Thoracic aorta (tissue), 2 donors: ENCODE data around the gene LMX1A. TPM values are rescaled to one million over a fixed set of nuclear protein-coding genes. Genes with fewer than 3 reads are reported as not detected.

ENCODE experiments used
- ATAC-seq: fragments of 150-250 bp; one replicate; pipeline ENCODE4 v1.8.0; 2017; ENCODE audit warnings: low read depth; ENCODE audit not compliant: insufficient number of reproducible peaks, low FRiP score
- DNase-seq: peaks from one replicate; pipeline ENCODE4 v3.0.0-alpha.2; 2020; ENCODE audit warnings: low spot score
- H3K27ac ChIP-seq, 2 donors: fragments of 200-600 bp; sonication (generic); 1 replicate in 1 of 2; 2 replicates in 1 of 2; pipeline ENCODE4 v1.5.1; 2016; ENCODE audit warnings: mild to moderate bottlenecking in 2 of 2, moderate library complexity in 2 of 2
- H3K27me3 ChIP-seq: fragments of 200-600 bp; sonication (generic); replicated peaks from 2 replicates; pipeline ENCODE4 v1.6.0; 2016; ENCODE audit warnings: mild to moderate bottlenecking; ENCODE audit not compliant: insufficient read depth
- H3K36me3 ChIP-seq: fragments of 200-600 bp; sonication (generic); one replicate; pipeline ENCODE4 v1.5.1; 2016
- H3K4me1 ChIP-seq, 2 donors: fragments of 200-600 bp; sonication (generic); 1 replicate in 1 of 2; 2 replicates in 1 of 2; pipeline versions ENCODE4 v1.5.1 to v1.6.0; 2016; ENCODE audit warnings: low read depth in 2 of 2, mild to moderate bottlenecking in 1 of 2; ENCODE audit not compliant: control insufficient read depth in 1 of 2
- H3K4me3 ChIP-seq: fragments of 200-600 bp; sonication (generic); 2 replicates; pipeline ENCODE4 v1.5.1; 2016; ENCODE audit warnings: mild to moderate bottlenecking
- H3K9me3 ChIP-seq: fragments of 200-600 bp; sonication (generic); 2 replicates; pipeline ENCODE4 v1.5.1; 2016
- total RNA-seq, 2 donors: library from RNA; depleted of rRNA; stranded (reverse); fragments of >200 nt; gene quantifications; one replicate each; pipeline versions ENCODE4 v1.1.0 to v1.2.3, GENCODE V29; 2016
- TF ChIP-seq, protein P1 (sequence below): fragments of 200-600 bp; sonication (generic); IDR thresholded peaks from one replicate; pipeline ENCODE4 v1.5.1; 2019; ENCODE audit warnings: antibody characterized with exemption

LMX1A gene
- total RNA-seq, 2 donors from 2014 or later = 0.68 TPM; not detected in 1

DNA sequence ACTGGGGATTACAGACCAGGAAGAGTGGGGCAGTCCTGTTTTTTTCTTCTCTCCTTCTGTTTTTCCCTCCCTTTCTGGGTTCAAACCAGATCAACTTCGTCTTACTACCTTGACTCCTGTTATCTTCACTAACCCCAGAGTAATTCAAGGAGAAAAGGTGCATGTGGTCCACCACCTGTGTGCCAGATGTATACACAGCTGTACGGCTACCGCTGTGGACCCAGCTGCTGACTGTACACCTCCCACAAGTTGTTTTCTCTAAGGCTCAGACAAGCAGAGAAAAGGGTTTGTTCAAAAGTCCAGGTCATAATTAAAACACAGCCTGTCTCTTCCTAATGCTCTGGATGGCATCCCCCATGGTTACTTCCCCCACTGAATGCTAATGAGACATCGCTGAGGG is 102.1 kb downstream of the LMX1A start:
- no peak overlapping the region for H3K27ac ChIP-seq
- H3K4me3 ChIP-seq = no peak overlapping the region
- H3K9me3 ChIP-seq = no peaks in the 10 kb centered on the region
- no peaks in the 10 kb centered on the region for H3K36me3 ChIP-seq
- TF ChIP-seq, protein P1, sequence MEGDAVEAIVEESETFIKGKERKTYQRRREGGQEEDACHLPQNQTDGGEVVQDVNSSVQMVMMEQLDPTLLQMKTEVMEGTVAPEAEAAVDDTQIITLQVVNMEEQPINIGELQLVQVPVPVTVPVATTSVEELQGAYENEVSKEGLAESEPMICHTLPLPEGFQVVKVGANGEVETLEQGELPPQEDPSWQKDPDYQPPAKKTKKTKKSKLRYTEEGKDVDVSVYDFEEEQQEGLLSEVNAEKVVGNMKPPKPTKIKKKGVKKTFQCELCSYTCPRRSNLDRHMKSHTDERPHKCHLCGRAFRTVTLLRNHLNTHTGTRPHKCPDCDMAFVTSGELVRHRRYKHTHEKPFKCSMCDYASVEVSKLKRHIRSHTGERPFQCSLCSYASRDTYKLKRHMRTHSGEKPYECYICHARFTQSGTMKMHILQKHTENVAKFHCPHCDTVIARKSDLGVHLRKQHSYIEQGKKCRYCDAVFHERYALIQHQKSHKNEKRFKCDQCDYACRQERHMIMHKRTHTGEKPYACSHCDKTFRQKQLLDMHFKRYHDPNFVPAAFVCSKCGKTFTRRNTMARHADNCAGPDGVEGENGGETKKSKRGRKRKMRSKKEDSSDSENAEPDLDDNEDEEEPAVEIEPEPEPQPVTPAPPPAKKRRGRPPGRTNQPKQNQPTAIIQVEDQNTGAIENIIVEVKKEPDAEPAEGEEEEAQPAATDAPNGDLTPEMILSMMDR = no peak
- DNase-seq (no peak), ATAC-seq (no peak)
- H3K4me1 ChIP-seq = peaks cover 9 to 17% of the 10 kb centered on the region in 2 donors
- H3K27me3 ChIP-seq = no peaks in the 10 kb centered on the region

DNA sequence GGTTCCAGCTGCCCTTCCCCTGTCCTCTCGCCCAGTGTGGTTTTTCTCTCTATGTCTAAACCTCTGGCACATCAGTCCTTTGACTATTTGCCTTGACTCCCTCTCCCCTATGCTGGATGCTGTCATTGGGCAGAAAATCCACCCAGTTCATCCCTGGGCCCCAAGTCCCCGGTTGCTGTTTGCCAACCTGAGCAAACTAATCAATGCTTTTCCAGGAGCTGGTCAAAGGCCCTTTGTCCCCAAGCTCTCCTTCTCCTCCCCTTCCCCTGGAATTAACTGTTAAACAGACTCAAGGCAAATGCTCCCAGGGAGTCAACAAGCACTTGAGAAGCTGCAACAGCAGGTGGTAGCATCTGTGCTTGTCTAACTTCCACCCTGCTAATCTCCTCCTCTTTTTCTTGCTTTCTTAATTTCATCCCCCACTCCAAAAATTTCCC is 102.7 kb downstream of the LMX1A start:
- no peaks in the 10 kb centered on the region for H3K27me3 ChIP-seq

DNA sequence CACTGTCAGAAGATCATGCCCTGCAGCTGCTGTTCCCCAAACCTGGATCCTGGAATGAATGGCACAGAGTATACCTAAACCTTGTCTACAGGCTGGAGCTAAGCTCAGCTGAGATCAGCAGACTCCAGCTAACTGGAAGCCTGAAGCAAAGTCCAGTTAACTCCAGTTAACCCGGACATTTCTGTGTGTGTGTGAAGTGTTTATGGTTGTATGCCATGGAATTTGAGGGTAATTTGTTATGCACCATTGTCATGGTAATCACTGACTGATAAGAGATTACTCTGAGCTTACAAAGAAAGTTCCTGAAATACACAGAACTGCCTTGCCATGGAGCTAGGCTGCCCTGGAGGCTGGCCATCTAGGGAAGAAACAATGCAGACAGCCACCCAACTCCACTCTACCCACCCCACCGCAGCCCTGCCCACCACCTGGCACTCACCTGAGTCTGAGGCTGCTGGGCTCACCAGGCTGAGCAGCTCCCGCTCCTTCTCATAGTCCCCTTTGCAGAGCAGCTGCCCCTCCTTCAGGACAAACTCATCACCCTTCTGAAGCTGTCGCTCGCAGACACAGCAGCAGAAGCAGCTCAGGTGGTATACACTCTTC is 107.4 kb downstream of the LMX1A start:
- no peaks in the 10 kb centered on the region for H3K27me3 ChIP-seq
- H3K36me3 ChIP-seq = no peaks in the 10 kb centered on the region
- no peak overlapping the region for H3K4me3 ChIP-seq
- H3K9me3 ChIP-seq = no peaks in the 10 kb centered on the region
- H3K4me1 ChIP-seq = no peaks in the 10 kb centered on the region
- TF ChIP-seq, protein P1 = no peak
- no peak overlapping the region for H3K27ac ChIP-seq
- ATAC-seq (no peak), DNase-seq (no peak)

More for the DNA sequence above, 102.7 kb downstream of the LMX1A start:
- TF ChIP-seq, protein P1 = no peak
- no peak overlapping the region for H3K4me3 ChIP-seq
- H3K9me3 ChIP-seq = no peaks in the 10 kb centered on the region
- no peaks in the 10 kb centered on the region for H3K36me3 ChIP-seq
- ATAC-seq = no peak
- peaks cover 9 to 12% of the 10 kb centered on the region in 2 donors for H3K4me1 ChIP-seq
- DNase-seq = no peak
- no peak overlapping the region for H3K27ac ChIP-seq

DNA sequence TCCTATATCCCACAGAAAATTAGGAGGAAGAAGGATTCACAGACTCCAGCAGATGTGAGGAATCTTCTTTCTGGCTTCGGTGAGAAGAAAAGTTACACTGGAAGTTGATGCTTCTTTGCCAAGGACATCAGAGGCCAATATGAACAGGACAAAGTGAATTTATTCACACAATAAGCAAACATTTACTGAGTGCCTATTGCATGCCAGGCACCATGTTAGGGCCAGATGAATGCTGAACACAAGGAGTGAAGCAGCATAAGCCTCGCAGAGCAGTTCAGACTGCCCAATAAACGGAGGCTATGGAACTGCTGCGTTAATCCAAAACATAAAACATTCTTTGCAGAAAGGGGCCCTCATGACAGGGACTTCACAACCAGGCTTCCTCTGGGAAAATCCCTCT is 114.6 kb downstream of the LMX1A start:
- TF ChIP-seq, protein P1 = no peak
- Histone ChIP-seq H3K27ac (no peak overlapping the region), H3K36me3 (no peaks in the 10 kb centered on the region), H3K4me3 (no peak overlapping the region), H3K9me3 (no peaks in the 10 kb centered on the region), H3K4me1 (no peaks in the 10 kb centered on the region), H3K27me3 (no peaks in the 10 kb centered on the region)
- DNase-seq (no peak), ATAC-seq (no peak)

DNA sequence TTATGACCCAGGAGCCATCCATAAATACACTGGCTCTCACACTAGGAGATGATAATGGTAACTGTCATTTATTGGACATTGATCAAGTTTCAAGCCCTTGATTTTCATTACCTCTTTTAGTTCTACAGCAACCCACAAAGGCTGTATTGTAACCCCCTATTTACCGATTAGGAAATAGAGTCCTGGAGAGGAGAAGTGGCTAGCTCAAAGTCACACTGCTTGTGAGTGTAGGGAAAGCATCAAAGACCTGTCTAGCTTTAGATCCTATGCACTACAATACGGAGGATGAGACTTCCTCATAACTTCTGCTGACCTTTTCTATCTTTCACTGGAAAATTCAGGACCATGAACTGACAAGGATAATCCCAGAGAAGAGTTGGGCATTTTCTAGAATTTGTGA is 115.2 kb downstream of the LMX1A start:
- Histone ChIP-seq H3K4me3 (no peak overlapping the region), H3K27ac (no peak overlapping the region), H3K27me3 (no peaks in the 10 kb centered on the region), H3K4me1 (no peaks in the 10 kb centered on the region), H3K9me3 (no peaks in the 10 kb centered on the region), H3K36me3 (no peaks in the 10 kb centered on the region)
- DNase-seq (no peak), ATAC-seq (no peak)
- TF ChIP-seq, protein P1 = no peak
